ENCODE measurements around the gene SND1.

- TF ChIP-seq POLR2A (IDR thresholded peaks at IDR 0.05; ENCODE audit: low read length) (no peak), GATA1 (IDR thresholded peaks at IDR 0.05; ENCODE audit: low read depth, low read length) (no peak)
These were observed 483.7 kb downstream of the SND1 start for GRCh38 chr7:128135515-128136214.

All from erythroblast (primary cell).